Measurements from ENCODE around the gene NHLRC2. TPM values are rescaled to one million over a fixed set of nuclear protein-coding genes. Genes with fewer than 3 reads are reported as not detected.

Gene NHLRC2
- polyA plus RNA-seq, 1 donor from 2014 or later, result 13.0 TPM

DNA sequence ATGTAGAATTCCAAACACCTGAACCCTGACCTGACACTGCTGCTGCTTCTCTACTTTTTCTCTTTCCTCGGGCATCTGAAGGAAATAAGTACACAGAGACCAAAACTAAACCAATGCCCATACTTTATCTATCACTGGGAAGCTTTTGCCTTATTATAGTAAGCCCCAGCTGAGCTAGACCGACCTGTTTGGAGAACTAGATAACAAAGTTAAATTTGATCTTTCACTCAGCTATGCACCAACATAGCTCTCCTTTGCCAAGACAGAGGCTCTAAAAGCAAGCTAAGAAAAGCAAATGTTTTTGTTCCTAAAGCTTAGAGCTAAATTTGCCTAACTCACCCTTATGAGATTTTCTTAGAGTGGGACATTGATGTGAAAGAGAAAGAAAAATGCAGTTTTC lies 39.1 kb downstream of the NHLRC2 start:
- no peak overlapping the region for H2AFZ ChIP-seq (ENCODE audit: low read depth, low read length)
- H3K9me2 ChIP-seq (ENCODE audit: insufficient read depth, low read length), result no peaks in the 10 kb centered on the region
- no peak overlapping the region for H3K4me2 ChIP-seq (ENCODE audit: low read length)
- H4K20me1 ChIP-seq (ENCODE audit: insufficient read depth), result no peaks in the 10 kb centered on the region
- H3K36me3 ChIP-seq (ENCODE audit: insufficient read depth, low read length), result no peaks in the 10 kb centered on the region
- no peak overlapping the region for H3K9ac ChIP-seq (ENCODE audit: low read length)
- no peak overlapping the region for H3K27ac ChIP-seq (ENCODE audit: low read length)
- H3F3A ChIP-seq (ENCODE audit: insufficient read depth, low read length, poor library complexity, severe bottlenecking), result no peaks in the 10 kb centered on the region
- no peaks in the 10 kb centered on the region for H3K79me2 ChIP-seq (replicated peaks; ENCODE audit: insufficient read depth, low read length)
- TF ChIP-seq, protein P1, sequence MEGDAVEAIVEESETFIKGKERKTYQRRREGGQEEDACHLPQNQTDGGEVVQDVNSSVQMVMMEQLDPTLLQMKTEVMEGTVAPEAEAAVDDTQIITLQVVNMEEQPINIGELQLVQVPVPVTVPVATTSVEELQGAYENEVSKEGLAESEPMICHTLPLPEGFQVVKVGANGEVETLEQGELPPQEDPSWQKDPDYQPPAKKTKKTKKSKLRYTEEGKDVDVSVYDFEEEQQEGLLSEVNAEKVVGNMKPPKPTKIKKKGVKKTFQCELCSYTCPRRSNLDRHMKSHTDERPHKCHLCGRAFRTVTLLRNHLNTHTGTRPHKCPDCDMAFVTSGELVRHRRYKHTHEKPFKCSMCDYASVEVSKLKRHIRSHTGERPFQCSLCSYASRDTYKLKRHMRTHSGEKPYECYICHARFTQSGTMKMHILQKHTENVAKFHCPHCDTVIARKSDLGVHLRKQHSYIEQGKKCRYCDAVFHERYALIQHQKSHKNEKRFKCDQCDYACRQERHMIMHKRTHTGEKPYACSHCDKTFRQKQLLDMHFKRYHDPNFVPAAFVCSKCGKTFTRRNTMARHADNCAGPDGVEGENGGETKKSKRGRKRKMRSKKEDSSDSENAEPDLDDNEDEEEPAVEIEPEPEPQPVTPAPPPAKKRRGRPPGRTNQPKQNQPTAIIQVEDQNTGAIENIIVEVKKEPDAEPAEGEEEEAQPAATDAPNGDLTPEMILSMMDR (IDR thresholded peaks at IDR 0.05; ENCODE audit: poor library complexity, severe bottlenecking), result no peak
- TF ChIP-seq EP300 (conservative IDR thresholded peaks at IDR 0.05; ENCODE audit: poor library complexity, severe bottlenecking) (no peak), SMC3 (conservative IDR thresholded peaks at IDR 0.05; ENCODE audit: poor library complexity) (no peak), POLR2AphosphoS5 (IDR thresholded peaks at IDR 0.05) (no peak), EZH2 (IDR thresholded peaks at IDR 0.05; ENCODE audit: borderline replicate concordance, insufficient read depth, low read length, poor library complexity, severe bottlenecking) (no peak), MXI1 (conservative IDR thresholded peaks at IDR 0.05; ENCODE audit: poor library complexity, severe bottlenecking) (no peak), REST (IDR thresholded peaks at IDR 0.05; ENCODE audit: borderline replicate concordance) (no peak), RAD21 (conservative IDR thresholded peaks at IDR 0.05) (no peak)
- H3K9me3 ChIP-seq (ENCODE audit: low read length), result peaks cover 7% of the 10 kb centered on the region
- no peak overlapping the region for H3K4me3 ChIP-seq (ENCODE audit: low read length)
- H3K27me3 ChIP-seq (ENCODE audit: insufficient read depth, low read depth, low read length), result no peaks in the 10 kb centered on the region

DNA sequence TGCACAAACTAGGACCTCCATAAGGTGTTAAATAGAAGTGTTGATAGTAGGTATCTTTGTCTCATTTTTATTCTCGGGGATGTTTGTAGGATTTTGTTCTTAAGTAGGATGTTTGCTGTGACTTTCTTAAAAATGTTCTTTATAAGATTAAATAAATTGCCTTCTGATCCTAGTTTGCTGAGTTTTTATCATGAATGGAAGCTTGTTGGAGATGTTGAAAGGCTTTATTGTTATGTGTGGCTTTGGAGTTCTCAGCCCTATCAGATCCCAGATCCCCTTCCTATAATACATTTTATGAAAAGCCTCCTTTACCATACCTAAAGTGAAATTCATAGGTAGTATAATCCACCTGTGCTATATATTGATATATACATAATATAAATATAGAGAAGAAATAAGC lies 40.1 kb downstream of the NHLRC2 start:
- H3F3A ChIP-seq (ENCODE audit: insufficient read depth, low read length, poor library complexity, severe bottlenecking), result no peaks in the 10 kb centered on the region
- no peaks in the 10 kb centered on the region for H3K9me2 ChIP-seq (ENCODE audit: insufficient read depth, low read length)
- H3K9me3 ChIP-seq (ENCODE audit: low read length), result peaks cover 7% of the 10 kb centered on the region
- no peaks in the 10 kb centered on the region for H3K27me3 ChIP-seq (ENCODE audit: insufficient read depth, low read depth, low read length)
- no peak overlapping the region for H3K4me3 ChIP-seq (ENCODE audit: low read length)
- H3K36me3 ChIP-seq (ENCODE audit: insufficient read depth, low read length), result no peaks in the 10 kb centered on the region
- no peak overlapping the region for H3K9ac ChIP-seq (ENCODE audit: low read length)
- no peak overlapping the region for H3K27ac ChIP-seq (ENCODE audit: low read length)
- H2AFZ ChIP-seq (ENCODE audit: low read depth, low read length), result no peak overlapping the region
- H4K20me1 ChIP-seq (ENCODE audit: insufficient read depth), result no peaks in the 10 kb centered on the region
- no peak overlapping the region for H3K4me2 ChIP-seq (ENCODE audit: low read length)
- no peaks in the 10 kb centered on the region for H3K79me2 ChIP-seq (replicated peaks; ENCODE audit: insufficient read depth, low read length)
- TF ChIP-seq EP300 (conservative IDR thresholded peaks at IDR 0.05; ENCODE audit: poor library complexity, severe bottlenecking) (no peak), POLR2AphosphoS5 (IDR thresholded peaks at IDR 0.05) (no peak), EZH2 (IDR thresholded peaks at IDR 0.05; ENCODE audit: borderline replicate concordance, insufficient read depth, low read length, poor library complexity, severe bottlenecking) (no peak), REST (IDR thresholded peaks at IDR 0.05; ENCODE audit: borderline replicate concordance) (no peak), RAD21 (conservative IDR thresholded peaks at IDR 0.05) (no peak), SMC3 (conservative IDR thresholded peaks at IDR 0.05; ENCODE audit: poor library complexity) (no peak), TAF1 (IDR thresholded peaks at IDR 0.05; ENCODE audit: low read depth) (no peak), MXI1 (conservative IDR thresholded peaks at IDR 0.05; ENCODE audit: poor library complexity, severe bottlenecking) (no peak)
- TF ChIP-seq, protein P1 (IDR thresholded peaks at IDR 0.05; ENCODE audit: poor library complexity, severe bottlenecking), result no peak

All from neural cell (in vitro differentiated cells).